ENCODE results near the gene JARID2. TPM values are rescaled to one million over a fixed set of nuclear protein-coding genes. Genes with fewer than 3 reads are reported as not detected.

The JARID2 gene
- total and polyA plus RNA-seq, 9 of the 15 experiments (the other 6 are each of a cell fraction or from before 2014, with no cell fraction given) = 5.0 to 29.0 (median 15.6) TPM

DNA sequence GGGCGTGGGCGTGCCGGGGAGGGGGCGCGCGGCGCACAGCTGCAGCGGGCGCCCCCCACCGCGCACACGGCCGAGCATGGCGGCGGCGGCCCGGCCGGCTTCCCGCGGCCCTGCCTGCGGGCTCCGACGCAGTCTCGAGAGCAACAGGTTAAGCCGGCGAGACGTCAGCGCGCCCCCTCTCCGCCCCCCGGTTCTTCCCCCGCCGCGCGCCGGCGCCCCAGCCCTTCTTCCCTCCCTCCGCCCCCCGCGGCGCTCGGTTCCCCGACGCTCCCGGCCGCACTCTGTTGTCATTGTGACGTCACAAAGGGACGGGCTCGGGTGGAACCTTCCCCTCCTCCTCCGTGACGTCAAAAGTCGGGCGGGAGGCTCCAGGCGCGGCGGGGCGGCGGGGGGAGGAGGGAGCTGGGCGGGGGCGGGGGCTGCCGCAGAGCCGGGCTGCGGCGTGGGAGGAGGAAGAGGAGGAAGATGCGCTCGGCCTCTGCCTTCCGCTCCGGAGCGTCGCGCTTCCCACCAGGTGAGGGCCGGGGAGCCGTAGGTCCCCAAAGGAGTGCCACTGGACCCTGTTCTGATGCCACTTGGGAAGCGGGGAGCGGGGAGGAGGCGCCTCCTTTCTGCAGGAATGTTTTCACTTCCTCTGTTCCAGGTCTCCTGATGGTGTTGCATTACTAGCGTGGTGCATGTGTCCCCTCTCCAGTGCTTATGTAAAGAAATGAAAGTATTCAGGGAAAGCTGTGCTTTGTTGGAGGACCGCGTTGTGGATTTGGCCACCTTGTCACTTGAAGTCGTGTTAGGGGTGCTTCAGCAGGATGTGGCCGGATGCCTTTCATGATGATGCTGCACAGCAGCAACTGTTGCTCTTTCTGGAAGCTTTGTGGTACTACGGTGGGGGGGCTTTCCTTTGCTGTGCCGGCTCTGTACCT lies 2.8 kb downstream of the JARID2 start (continued):
- TF ChIP-seq, protein P1, sequence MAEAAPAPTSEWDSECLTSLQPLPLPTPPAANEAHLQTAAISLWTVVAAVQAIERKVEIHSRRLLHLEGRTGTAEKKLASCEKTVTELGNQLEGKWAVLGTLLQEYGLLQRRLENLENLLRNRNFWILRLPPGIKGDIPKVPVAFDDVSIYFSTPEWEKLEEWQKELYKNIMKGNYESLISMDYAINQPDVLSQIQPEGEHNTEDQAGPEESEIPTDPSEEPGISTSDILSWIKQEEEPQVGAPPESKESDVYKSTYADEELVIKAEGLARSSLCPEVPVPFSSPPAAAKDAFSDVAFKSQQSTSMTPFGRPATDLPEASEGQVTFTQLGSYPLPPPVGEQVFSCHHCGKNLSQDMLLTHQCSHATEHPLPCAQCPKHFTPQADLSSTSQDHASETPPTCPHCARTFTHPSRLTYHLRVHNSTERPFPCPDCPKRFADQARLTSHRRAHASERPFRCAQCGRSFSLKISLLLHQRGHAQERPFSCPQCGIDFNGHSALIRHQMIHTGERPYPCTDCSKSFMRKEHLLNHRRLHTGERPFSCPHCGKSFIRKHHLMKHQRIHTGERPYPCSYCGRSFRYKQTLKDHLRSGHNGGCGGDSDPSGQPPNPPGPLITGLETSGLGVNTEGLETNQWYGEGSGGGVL (CRISPR knock-in tag; IDR thresholded peaks at IDR 0.05) = no peak
- TF ChIP-seq CBFB (CRISPR knock-in tag; IDR thresholded peaks at IDR 0.05) = no peak
- TF ChIP-seq RBM22 (IDR thresholded peaks at IDR 0.05; ENCODE audit: low read depth, low read length, poor library complexity, severe bottlenecking) = no peak
- no peak for TF ChIP-seq DMBX1 (CRISPR knock-in tag; IDR thresholded peaks at IDR 0.05; ENCODE audit: borderline replicate concordance)
- TF ChIP-seq, protein P2, sequence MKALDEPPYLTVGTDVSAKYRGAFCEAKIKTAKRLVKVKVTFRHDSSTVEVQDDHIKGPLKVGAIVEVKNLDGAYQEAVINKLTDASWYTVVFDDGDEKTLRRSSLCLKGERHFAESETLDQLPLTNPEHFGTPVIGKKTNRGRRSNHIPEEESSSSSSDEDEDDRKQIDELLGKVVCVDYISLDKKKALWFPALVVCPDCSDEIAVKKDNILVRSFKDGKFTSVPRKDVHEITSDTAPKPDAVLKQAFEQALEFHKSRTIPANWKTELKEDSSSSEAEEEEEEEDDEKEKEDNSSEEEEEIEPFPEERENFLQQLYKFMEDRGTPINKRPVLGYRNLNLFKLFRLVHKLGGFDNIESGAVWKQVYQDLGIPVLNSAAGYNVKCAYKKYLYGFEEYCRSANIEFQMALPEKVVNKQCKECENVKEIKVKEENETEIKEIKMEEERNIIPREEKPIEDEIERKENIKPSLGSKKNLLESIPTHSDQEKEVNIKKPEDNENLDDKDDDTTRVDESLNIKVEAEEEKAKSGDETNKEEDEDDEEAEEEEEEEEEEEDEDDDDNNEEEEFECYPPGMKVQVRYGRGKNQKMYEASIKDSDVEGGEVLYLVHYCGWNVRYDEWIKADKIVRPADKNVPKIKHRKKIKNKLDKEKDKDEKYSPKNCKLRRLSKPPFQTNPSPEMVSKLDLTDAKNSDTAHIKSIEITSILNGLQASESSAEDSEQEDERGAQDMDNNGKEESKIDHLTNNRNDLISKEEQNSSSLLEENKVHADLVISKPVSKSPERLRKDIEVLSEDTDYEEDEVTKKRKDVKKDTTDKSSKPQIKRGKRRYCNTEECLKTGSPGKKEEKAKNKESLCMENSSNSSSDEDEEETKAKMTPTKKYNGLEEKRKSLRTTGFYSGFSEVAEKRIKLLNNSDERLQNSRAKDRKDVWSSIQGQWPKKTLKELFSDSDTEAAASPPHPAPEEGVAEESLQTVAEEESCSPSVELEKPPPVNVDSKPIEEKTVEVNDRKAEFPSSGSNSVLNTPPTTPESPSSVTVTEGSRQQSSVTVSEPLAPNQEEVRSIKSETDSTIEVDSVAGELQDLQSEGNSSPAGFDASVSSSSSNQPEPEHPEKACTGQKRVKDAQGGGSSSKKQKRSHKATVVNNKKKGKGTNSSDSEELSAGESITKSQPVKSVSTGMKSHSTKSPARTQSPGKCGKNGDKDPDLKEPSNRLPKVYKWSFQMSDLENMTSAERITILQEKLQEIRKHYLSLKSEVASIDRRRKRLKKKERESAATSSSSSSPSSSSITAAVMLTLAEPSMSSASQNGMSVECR (CRISPR knock-in tag; IDR thresholded peaks at IDR 0.05) = no peak; the same call in 1 of the 2 replicates
- TF ChIP-seq, protein P3, sequence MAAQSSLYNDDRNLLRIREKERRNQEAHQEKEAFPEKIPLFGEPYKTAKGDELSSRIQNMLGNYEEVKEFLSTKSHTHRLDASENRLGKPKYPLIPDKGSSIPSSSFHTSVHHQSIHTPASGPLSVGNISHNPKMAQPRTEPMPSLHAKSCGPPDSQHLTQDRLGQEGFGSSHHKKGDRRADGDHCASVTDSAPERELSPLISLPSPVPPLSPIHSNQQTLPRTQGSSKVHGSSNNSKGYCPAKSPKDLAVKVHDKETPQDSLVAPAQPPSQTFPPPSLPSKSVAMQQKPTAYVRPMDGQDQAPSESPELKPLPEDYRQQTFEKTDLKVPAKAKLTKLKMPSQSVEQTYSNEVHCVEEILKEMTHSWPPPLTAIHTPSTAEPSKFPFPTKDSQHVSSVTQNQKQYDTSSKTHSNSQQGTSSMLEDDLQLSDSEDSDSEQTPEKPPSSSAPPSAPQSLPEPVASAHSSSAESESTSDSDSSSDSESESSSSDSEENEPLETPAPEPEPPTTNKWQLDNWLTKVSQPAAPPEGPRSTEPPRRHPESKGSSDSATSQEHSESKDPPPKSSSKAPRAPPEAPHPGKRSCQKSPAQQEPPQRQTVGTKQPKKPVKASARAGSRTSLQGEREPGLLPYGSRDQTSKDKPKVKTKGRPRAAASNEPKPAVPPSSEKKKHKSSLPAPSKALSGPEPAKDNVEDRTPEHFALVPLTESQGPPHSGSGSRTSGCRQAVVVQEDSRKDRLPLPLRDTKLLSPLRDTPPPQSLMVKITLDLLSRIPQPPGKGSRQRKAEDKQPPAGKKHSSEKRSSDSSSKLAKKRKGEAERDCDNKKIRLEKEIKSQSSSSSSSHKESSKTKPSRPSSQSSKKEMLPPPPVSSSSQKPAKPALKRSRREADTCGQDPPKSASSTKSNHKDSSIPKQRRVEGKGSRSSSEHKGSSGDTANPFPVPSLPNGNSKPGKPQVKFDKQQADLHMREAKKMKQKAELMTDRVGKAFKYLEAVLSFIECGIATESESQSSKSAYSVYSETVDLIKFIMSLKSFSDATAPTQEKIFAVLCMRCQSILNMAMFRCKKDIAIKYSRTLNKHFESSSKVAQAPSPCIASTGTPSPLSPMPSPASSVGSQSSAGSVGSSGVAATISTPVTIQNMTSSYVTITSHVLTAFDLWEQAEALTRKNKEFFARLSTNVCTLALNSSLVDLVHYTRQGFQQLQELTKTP (IDR thresholded peaks at IDR 0.05; ENCODE audit: low read depth in 1 of 2, partially characterized antibody in 2 of 2) = peak in 1 of 2 experiments; percentile 29
- TF ChIP-seq, protein P4, sequence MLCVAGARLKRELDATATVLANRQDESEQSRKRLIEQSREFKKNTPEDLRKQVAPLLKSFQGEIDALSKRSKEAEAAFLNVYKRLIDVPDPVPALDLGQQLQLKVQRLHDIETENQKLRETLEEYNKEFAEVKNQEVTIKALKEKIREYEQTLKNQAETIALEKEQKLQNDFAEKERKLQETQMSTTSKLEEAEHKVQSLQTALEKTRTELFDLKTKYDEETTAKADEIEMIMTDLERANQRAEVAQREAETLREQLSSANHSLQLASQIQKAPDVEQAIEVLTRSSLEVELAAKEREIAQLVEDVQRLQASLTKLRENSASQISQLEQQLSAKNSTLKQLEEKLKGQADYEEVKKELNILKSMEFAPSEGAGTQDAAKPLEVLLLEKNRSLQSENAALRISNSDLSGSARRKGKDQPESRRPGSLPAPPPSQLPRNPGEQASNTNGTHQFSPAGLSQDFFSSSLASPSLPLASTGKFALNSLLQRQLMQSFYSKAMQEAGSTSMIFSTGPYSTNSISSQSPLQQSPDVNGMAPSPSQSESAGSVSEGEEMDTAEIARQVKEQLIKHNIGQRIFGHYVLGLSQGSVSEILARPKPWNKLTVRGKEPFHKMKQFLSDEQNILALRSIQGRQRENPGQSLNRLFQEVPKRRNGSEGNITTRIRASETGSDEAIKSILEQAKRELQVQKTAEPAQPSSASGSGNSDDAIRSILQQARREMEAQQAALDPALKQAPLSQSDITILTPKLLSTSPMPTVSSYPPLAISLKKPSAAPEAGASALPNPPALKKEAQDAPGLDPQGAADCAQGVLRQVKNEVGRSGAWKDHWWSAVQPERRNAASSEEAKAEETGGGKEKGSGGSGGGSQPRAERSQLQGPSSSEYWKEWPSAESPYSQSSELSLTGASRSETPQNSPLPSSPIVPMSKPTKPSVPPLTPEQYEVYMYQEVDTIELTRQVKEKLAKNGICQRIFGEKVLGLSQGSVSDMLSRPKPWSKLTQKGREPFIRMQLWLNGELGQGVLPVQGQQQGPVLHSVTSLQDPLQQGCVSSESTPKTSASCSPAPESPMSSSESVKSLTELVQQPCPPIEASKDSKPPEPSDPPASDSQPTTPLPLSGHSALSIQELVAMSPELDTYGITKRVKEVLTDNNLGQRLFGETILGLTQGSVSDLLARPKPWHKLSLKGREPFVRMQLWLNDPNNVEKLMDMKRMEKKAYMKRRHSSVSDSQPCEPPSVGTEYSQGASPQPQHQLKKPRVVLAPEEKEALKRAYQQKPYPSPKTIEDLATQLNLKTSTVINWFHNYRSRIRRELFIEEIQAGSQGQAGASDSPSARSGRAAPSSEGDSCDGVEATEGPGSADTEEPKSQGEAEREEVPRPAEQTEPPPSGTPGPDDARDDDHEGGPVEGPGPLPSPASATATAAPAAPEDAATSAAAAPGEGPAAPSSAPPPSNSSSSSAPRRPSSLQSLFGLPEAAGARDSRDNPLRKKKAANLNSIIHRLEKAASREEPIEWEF (CRISPR knock-in tag; IDR thresholded peaks at IDR 0.05) = no peak
- TF ChIP-seq CXXC5 (CRISPR knock-in tag; IDR thresholded peaks at IDR 0.05) = peak; percentile 94
- no peak for TF ChIP-seq MXI1 (IDR thresholded peaks at IDR 0.05; ENCODE audit: low read depth, low read length)

All from K562 (cell line).